Retinal pigment epithelial cell (primary cell): ENCODE measurements around the gene ENKUR.

Experiments
- DNase-seq: peaks from one replicate; pipeline ENCODE4 v3.0.0-alpha.2; 2010; ENCODE audit warnings: low read depth
- H3K4me3 ChIP-seq: 2 replicates; pipeline ENCODE4 v1.5.1; 2011; ENCODE audit warnings: mild to moderate bottlenecking, low read length, control low read depth, moderate library complexity
- TF ChIP-seq, protein P1 (sequence below): conservative IDR thresholded peaks from 2 replicates; pipeline ENCODE4 v1.5.1; 2011; ENCODE audit warnings: low read depth, low read length, control low read depth, inconsistent platforms

The ENKUR gene

DNA sequence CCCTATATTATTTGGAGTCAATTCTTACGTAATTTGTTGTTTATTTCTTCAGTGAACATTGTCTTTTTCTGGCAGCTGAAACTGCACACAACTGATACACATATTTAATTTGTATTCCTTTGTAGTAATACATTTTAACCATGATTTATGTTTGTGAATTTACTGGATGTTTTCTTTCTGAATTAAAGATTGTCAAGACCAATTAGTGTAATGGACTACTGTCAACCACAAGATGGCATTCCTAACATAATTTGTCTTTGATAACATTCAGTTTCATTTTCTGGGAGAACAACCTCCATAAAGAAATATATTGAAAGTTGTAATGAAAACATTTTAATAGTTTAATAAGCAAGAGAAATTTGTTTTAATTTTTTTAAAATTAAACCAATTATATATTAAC, 10.5 kb upstream of the ENKUR start:
- no peak for DNase-seq
- H3K4me3 ChIP-seq: no peak overlapping the region
- TF ChIP-seq, protein P1, sequence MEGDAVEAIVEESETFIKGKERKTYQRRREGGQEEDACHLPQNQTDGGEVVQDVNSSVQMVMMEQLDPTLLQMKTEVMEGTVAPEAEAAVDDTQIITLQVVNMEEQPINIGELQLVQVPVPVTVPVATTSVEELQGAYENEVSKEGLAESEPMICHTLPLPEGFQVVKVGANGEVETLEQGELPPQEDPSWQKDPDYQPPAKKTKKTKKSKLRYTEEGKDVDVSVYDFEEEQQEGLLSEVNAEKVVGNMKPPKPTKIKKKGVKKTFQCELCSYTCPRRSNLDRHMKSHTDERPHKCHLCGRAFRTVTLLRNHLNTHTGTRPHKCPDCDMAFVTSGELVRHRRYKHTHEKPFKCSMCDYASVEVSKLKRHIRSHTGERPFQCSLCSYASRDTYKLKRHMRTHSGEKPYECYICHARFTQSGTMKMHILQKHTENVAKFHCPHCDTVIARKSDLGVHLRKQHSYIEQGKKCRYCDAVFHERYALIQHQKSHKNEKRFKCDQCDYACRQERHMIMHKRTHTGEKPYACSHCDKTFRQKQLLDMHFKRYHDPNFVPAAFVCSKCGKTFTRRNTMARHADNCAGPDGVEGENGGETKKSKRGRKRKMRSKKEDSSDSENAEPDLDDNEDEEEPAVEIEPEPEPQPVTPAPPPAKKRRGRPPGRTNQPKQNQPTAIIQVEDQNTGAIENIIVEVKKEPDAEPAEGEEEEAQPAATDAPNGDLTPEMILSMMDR: no peak

DNA sequence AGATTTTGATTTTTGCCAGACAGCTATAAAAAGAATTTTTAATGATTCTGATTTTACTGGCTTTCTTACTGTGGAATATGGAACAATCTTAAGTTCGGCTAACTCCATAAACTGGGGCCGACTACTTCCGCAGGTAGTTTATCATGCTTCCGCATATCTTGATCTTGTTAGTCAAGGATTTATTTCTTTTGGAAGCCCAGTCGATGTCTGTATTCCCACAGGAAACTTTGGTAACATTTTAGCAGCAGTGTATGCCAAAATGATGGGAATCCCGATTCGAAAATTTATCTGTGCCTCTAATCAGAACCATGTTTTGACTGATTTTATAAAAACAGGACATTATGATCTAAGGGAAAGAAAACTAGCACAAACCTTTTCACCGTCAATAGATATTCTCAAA, 8.6 kb upstream of the ENKUR start:
- TF ChIP-seq, protein P1: no peak
- DNase-seq: no peak
- no peak overlapping the region for H3K4me3 ChIP-seq

DNA sequence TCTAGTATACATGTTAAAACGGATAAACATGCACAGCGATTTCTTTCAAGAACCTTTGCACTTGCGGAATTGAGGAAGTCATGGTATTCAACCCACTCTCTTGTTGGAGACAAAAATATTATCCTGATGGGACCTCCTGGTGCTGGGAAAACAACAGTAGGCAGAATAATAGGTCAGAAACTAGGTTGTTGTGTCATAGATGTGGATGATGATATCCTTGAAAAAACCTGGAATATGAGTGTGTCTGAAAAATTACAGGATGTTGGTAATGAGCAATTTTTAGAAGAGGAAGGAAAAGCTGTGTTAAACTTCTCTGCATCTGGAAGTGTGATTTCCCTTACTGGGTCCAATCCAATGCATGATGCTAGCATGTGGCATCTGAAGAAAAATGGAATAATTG, 7.3 kb upstream of the ENKUR start:
- TF ChIP-seq, protein P1: no peak
- no peak for DNase-seq

DNA sequence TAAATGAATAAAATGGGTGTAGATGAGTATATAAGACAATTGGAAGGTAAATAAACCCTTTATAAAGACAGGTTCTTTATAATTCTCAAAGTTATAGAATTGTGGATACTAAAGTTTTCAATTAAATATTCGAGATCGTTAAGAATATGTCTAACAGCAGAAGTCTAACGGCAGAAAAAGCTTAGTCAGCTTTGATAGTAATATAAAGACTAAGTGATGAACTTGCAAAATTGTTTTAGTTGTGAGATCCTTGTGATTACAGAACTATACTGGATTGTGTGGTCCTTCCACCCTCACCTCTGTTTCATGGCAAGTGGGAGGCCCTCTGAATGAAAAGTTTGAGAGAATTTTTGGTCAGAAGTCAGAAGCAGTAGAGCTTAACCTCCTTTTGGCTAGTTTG, 2.7 kb upstream of the ENKUR start:
- TF ChIP-seq, protein P1: no peak
- no peak overlapping the region for H3K4me3 ChIP-seq
- no peak for DNase-seq

More for the DNA sequence above, 7.3 kb upstream of the ENKUR start:
- no peak overlapping the region for H3K4me3 ChIP-seq

DNA sequence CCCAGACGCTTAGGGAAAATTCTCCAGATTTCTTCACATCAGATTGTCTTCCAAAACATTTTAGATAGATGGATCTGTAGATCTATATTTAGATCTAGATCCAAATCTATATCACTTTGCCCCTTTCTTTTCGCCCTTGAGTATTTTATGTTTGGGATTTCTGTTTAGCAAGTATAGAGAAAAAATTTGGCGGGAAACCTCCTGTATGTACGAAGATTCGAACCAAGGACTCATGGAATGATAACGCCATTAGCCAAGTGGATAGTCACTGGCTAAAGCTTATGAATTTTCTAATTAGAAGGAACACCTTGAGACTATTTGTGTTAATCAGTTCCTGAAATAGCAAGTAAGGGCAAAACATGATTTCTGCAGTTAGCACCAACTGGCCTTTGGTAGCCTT, 1.7 kb upstream of the ENKUR start:
- no peak for DNase-seq

DNA sequence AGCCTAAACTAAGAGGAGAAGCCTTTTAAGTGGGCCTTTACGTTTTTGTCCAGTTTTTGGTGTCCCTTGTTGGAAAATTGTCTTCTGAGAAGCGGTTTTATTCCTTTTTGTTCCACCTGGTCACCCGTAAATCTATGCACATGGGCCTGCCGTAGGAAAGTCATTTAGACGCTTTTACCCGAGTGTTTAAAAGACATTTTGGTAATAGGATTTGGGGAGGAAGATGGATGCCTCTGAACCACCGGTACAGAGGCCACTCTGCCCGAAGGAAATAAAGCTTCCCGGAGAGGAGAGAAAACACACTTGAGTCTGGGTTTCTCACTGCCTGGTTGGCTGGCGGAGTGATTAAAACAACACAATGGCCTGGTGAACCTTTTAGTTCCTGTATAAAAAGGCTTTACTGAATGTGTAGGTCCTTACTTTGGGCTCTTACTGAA, 1.2 kb upstream of the ENKUR start:
- H3K4me3 ChIP-seq: peak overlapping the region; percentile 66
- TF ChIP-seq, protein P1: no peak
- DNase-seq: no peak

More for the DNA sequence above, 1.7 kb upstream of the ENKUR start:
- TF ChIP-seq, protein P1: no peak
- H3K4me3 ChIP-seq: peak overlapping the region; percentile 66

DNA sequence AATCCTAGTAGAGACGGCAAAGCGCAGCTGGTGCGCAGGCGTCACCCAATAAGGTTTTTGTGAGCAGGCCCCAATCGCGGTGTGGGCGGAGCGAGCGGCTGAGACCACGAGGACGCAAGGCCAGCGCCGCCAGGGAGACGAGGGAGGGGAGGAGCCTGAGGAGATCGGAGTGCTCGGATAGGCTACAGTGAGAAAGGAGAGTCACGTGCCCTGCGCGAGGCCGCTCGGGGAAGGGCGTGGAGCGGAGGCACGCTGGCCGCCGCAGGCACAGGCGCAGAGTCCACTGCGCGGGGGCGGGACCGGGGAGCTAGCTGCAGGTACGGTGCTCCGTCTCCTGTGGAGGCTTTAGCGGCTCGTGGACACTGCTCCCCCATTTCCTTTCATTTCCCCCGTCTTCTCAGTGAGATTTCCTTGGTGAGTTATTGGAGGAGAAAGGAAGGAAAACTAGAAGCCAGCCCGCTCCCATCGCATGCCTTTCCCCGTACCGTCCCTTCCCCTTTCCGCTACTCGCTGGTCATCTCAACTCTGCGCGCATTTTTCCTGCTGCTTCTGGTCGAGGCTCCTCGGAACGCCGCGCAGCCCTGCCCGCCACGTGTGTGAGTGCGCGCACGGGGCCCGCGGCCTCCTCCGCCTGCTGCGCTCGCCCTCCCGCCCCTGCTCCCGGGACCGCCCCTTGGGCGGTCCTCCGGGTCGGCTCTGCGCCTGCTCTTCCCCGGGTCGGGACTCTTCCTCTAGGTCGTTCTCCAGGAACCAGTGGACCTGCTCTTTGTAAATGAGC, 607 bp upstream of the ENKUR start, which contains the start of gene THNSL1:
THNSL1 (plus strand) TSS at position 237 of the 778 bp plus-strand sequence. CDS start 6,612 bp downstream, outside the sequence.
- TF ChIP-seq, protein P1: no peak
- H3K4me3 ChIP-seq: peak within 1 kb of the TSS; percentile 66

More for the DNA sequence above, 607 bp upstream of the ENKUR start, which contains the start of gene THNSL1:
- peak; percentile 97 for DNase-seq
